Thoracic aorta (tissue), 2 donors: ENCODE results near the gene UBE2O. TPM values are rescaled to one million over a fixed set of nuclear protein-coding genes. Genes with fewer than 3 reads are reported as not detected.

Source experiments
- ATAC-seq: fragments of 150-250 bp; one replicate; pipeline ENCODE4 v1.8.0; 2017; ENCODE audit warnings: low read depth; ENCODE audit not compliant: insufficient number of reproducible peaks, low FRiP score
- DNase-seq: peaks from one replicate; pipeline ENCODE4 v3.0.0-alpha.2; 2020; ENCODE audit warnings: low spot score
- H3K27ac ChIP-seq, 2 donors: fragments of 200-600 bp; sonication (generic); 1 replicate in 1 of 2; 2 replicates in 1 of 2; pipeline ENCODE4 v1.5.1; 2016; ENCODE audit warnings: mild to moderate bottlenecking in 2 of 2, moderate library complexity in 2 of 2
- H3K27me3 ChIP-seq: fragments of 200-600 bp; sonication (generic); replicated peaks from 2 replicates; pipeline ENCODE4 v1.6.0; 2016; ENCODE audit warnings: mild to moderate bottlenecking; ENCODE audit not compliant: insufficient read depth
- H3K36me3 ChIP-seq: fragments of 200-600 bp; sonication (generic); one replicate; pipeline ENCODE4 v1.5.1; 2016
- H3K4me1 ChIP-seq, 2 donors: fragments of 200-600 bp; sonication (generic); 1 replicate in 1 of 2; 2 replicates in 1 of 2; pipeline versions ENCODE4 v1.5.1 to v1.6.0; 2016; ENCODE audit warnings: low read depth in 2 of 2, mild to moderate bottlenecking in 1 of 2; ENCODE audit not compliant: control insufficient read depth in 1 of 2
- H3K4me3 ChIP-seq: fragments of 200-600 bp; sonication (generic); 2 replicates; pipeline ENCODE4 v1.5.1; 2016; ENCODE audit warnings: mild to moderate bottlenecking
- H3K9me3 ChIP-seq: fragments of 200-600 bp; sonication (generic); 2 replicates; pipeline ENCODE4 v1.5.1; 2016
- total RNA-seq, 2 donors: library from RNA; depleted of rRNA; stranded (reverse); fragments of >200 nt; gene quantifications; one replicate each; pipeline versions ENCODE4 v1.1.0 to v1.2.3, GENCODE V29; 2016
- TF ChIP-seq, protein P1 (sequence below): fragments of 200-600 bp; sonication (generic); IDR thresholded peaks from one replicate; pipeline ENCODE4 v1.5.1; 2019; ENCODE audit warnings: antibody characterized with exemption

Gene UBE2O
- total RNA-seq, 2 donors from 2014 or later: 16.4 to 31.1 TPM

DNA sequence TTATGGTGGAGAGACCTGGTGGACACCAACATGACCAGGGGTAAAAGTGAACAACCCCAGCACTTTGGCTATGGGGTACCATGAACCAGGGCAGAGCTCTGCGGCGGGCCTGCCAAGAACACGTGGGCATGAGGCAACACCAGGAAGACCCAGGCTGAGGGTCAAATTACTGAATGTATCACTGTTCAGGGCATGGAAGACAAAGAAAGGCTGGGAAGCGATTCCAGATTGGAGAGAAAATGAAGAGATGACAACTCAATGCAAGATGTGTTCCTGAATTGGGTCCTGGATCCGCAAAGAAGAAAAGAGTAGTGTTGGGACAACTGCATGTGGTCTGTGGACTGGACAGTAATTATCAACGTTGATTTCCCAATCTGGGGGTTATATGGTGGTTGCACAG lies 48.7 kb downstream of the UBE2O start:
- DNase-seq (no peak), ATAC-seq (no peak)
- Histone ChIP-seq H3K27ac (no peak overlapping the region), H3K4me1 (peaks cover 3 to 17% of the 10 kb centered on the region in 2 donors), H3K4me3 (no peak overlapping the region), H3K36me3 (peaks cover 33% of the 10 kb centered on the region), H3K27me3 (no peaks in the 10 kb centered on the region), H3K9me3 (no peaks in the 10 kb centered on the region)
- TF ChIP-seq, protein P1, sequence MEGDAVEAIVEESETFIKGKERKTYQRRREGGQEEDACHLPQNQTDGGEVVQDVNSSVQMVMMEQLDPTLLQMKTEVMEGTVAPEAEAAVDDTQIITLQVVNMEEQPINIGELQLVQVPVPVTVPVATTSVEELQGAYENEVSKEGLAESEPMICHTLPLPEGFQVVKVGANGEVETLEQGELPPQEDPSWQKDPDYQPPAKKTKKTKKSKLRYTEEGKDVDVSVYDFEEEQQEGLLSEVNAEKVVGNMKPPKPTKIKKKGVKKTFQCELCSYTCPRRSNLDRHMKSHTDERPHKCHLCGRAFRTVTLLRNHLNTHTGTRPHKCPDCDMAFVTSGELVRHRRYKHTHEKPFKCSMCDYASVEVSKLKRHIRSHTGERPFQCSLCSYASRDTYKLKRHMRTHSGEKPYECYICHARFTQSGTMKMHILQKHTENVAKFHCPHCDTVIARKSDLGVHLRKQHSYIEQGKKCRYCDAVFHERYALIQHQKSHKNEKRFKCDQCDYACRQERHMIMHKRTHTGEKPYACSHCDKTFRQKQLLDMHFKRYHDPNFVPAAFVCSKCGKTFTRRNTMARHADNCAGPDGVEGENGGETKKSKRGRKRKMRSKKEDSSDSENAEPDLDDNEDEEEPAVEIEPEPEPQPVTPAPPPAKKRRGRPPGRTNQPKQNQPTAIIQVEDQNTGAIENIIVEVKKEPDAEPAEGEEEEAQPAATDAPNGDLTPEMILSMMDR: no peak

DNA sequence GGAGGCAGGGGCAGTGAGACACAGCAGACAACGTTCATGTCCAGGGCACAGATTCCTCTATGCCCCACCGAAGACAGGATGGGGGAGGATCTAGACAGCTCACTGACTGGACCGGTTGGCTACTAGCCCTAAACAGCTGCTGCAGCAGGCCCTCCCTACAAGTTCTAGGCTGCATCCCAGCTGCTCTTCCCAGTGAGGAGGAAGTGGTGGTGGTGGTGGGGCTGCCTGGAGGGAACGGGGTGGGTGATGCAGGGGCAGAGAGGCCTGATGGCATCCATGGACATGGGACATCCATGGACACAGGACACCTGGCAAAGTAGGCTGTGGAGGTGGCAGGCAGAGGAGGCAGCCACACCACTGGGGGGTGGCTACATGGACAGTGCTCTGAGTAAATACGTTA lies 50.2 kb downstream of the UBE2O start:
- DNase-seq (no peak), ATAC-seq (no peak)

DNA sequence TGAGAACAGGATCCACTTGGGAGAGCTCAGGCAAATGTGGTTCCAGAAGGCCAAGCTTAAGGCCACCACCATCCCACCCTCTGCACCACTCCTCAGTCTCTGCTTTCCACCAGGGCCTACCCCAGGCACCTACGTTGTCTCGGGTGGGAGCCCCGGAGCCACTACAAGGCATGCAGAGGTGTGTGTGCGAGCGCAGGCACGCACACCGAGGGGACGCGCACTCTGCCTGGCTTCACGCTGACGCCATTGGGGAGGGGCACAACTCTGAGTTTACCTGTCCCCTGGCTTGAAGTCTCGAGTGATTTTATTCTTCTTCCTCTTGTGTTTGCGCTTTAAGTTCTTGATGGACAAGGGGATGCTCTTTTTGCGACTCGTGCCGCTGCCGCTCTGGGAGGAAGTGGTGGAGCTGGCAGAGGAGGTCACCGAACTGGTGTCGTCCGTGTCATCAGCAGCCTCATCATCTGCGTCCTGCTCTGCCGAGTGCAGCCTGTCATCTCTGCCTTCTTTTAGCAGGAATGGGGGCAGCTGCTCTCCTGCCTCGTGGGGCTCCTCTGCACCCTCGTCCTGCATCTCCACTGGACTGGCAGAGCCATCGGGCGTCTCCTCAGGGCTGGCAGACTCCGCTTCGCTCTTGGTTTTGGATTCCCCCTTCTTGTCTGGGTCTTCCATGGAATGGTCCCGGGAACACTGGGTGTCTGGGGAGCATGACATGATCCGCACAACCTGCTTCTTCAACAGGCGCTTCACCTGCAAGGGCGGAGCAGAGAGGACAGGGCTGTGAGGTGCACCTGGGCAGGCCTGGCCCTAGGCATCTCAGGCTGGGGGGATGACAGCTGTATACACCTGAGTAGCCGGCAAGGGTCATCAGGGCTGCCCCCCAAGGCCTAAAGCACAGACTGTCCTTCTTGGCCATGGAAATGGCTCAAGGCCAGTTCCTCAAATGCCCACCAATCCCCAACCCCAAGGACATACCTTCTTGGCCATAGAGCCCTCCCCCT lies 53.5 kb downstream of the UBE2O start:
- H3K27me3 ChIP-seq: no peaks in the 10 kb centered on the region
- no peaks in the 10 kb centered on the region for H3K9me3 ChIP-seq
- no peak overlapping the region for H3K27ac ChIP-seq
- TF ChIP-seq, protein P1: no peak
- H3K36me3 ChIP-seq: peaks cover 55% of the 10 kb centered on the region
- no peaks in the 10 kb centered on the region for H3K4me1 ChIP-seq
- DNase-seq (no peak), ATAC-seq (no peak)
- H3K4me3 ChIP-seq: no peak overlapping the region

More for the DNA sequence above, 50.2 kb downstream of the UBE2O start:
- no peaks in the 10 kb centered on the region for H3K9me3 ChIP-seq
- H3K27ac ChIP-seq: no peak overlapping the region
- no peak overlapping the region for H3K4me3 ChIP-seq
- H3K36me3 ChIP-seq: peaks cover 38% of the 10 kb centered on the region
- H3K27me3 ChIP-seq: no peaks in the 10 kb centered on the region
- H3K4me1 ChIP-seq: peaks cover 3 to 17% of the 10 kb centered on the region in 2 donors
- TF ChIP-seq, protein P1: no peak

DNA sequence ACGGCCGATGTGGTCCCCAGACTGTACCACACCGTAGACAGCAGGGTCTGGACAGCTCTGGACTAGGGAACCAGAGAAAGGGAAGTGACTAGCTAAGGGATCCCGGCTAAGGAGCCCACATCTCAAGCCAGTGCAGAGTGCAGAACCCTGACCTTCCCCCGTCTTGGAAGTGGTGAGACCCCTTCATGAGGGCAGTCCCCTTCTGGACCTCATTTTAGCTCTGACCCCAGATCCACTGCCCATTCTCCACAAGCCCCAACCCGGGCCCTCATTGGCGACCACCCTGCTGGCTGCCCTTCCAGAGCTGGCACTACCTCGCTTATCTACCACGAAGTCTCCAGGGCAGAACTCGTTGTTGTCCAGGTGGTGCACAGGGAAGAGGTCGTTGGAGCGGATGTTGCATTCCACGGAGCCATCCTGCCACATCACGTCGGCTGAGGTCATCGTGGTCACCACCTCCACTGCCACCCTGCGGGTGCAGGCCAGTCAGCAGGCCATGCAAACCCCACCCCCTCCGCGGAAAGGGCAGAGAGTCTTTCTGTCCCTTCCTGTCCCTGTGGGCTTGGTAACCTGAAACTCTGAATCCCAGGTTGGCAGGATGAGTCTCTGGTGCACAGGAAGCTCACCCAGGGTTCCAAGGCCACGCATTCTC lies 54.3 kb downstream of the UBE2O start:
- DNase-seq (no peak), ATAC-seq (no peak)
- H3K36me3 ChIP-seq: peaks cover 48% of the 10 kb centered on the region
- no peaks in the 10 kb centered on the region for H3K9me3 ChIP-seq
- no peaks in the 10 kb centered on the region for H3K27me3 ChIP-seq
- TF ChIP-seq, protein P1: no peak
- no peak overlapping the region for H3K4me3 ChIP-seq
- no peak overlapping the region for H3K27ac ChIP-seq
- H3K4me1 ChIP-seq: no peaks in the 10 kb centered on the region
